Trophoblast cell (in vitro differentiated cells and primary cell): ENCODE results near the gene VWA1.
A peak's percentile ranks its signal among the peaks of the same experiment; 100 is the strongest.
"Not testable (repeated sequence)": the region's sequence is repeated elsewhere in the genome, so short reads cannot be mapped to it uniquely, and the experiment has no call there.

Source experiments
- DNase-seq, 2 donors: peaks; one replicate each; pipeline ENCODE4 v3.0.0-alpha.2; 2016
- H2AFZ ChIP-seq: 2 replicates; pipeline ENCODE4 v1.6.1; 2013; ENCODE audit warnings: low read length, moderate library complexity, mild to moderate bottlenecking; ENCODE audit not compliant: insufficient read depth, poor library complexity
- H2AK5ac ChIP-seq: 2 replicates; pipeline ENCODE4 v1.6.1; 2013; ENCODE audit warnings: mild to moderate bottlenecking, low read length
- H2BK120ac ChIP-seq: 2 replicates; pipeline ENCODE4 v1.6.1; 2013; ENCODE audit warnings: low read length, mild to moderate bottlenecking, moderate library complexity; ENCODE audit not compliant: insufficient read depth, poor library complexity
- H2BK12ac ChIP-seq: 2 replicates; pipeline ENCODE4 v1.6.1; 2013; ENCODE audit warnings: mild to moderate bottlenecking, low read length, moderate library complexity
- H2BK5ac ChIP-seq: 2 replicates; pipeline ENCODE4 v1.6.1; 2013; ENCODE audit warnings: low read length, low read depth, moderate library complexity, mild to moderate bottlenecking; ENCODE audit not compliant: poor library complexity
- H3K14ac ChIP-seq: 2 replicates; pipeline ENCODE4 v1.6.1; 2013; ENCODE audit warnings: mild to moderate bottlenecking, low read length
- H3K18ac ChIP-seq: 2 replicates; pipeline ENCODE4 v1.6.1; 2013; ENCODE audit warnings: mild to moderate bottlenecking, low read length
- H3K23ac ChIP-seq: 2 replicates; pipeline ENCODE4 v1.6.1; 2013; ENCODE audit warnings: low read length
- H3K27ac ChIP-seq: 2 replicates; pipeline ENCODE4 v1.5.1; 2013; ENCODE audit warnings: low read depth, mild to moderate bottlenecking, inconsistent platforms, low read length, moderate library complexity
- H3K27me3 ChIP-seq: 2 replicates; pipeline ENCODE4 v1.6.1; 2013; ENCODE audit warnings: inconsistent platforms, mild to moderate bottlenecking, low read length, moderate library complexity; ENCODE audit not compliant: insufficient read depth
- H3K36me3 ChIP-seq, 2 experiments: 1 replicate in 1 of 2; 2 replicates in 1 of 2; pipeline ENCODE4 v1.6.1; 2013; ENCODE audit warnings: low read length in 2 of 2, mild to moderate bottlenecking in 2 of 2, moderate library complexity in 1 of 2; ENCODE audit not compliant: insufficient read depth in 2 of 2, control insufficient read depth in 1 of 2
- H3K4ac ChIP-seq: 2 replicates; pipeline ENCODE4 v1.6.1; 2013; ENCODE audit warnings: low read depth, mild to moderate bottlenecking, low read length, moderate library complexity
- H3K4me1 ChIP-seq, 2 experiments: 1 replicate in 1 of 2; 2 replicates in 1 of 2; pipeline ENCODE4 v1.6.1; 2013; ENCODE audit warnings: low read length in 2 of 2, mild to moderate bottlenecking in 2 of 2, moderate library complexity in 1 of 2; ENCODE audit not compliant: insufficient read depth in 2 of 2, control insufficient read depth in 1 of 2
- H3K4me2 ChIP-seq: 2 replicates; pipeline ENCODE4 v1.6.1; 2013; ENCODE audit warnings: inconsistent platforms, mild to moderate bottlenecking, low read length, moderate library complexity
- H3K4me3 ChIP-seq: 2 replicates; pipeline ENCODE4 v1.5.1; 2013; ENCODE audit warnings: mild to moderate bottlenecking, low read depth, low read length, inconsistent platforms
- H3K79me1 ChIP-seq: one replicate; pipeline ENCODE4 v1.6.1; 2013; ENCODE audit warnings: low read length
- H3K79me2 ChIP-seq: 2 replicates; pipeline ENCODE4 v1.6.1; 2013; ENCODE audit warnings: low read length, mild to moderate bottlenecking; ENCODE audit not compliant: control insufficient read depth, insufficient read depth, poor library complexity
- H3K9ac ChIP-seq: 2 replicates; pipeline ENCODE4 v1.6.1; 2013; ENCODE audit warnings: mild to moderate bottlenecking, low read length
- H3K9me3 ChIP-seq: 2 replicates; pipeline ENCODE4 v1.6.1; 2013; ENCODE audit warnings: low read depth, mild to moderate bottlenecking, control low read depth, inconsistent platforms, low read length; ENCODE audit not compliant: insufficient read depth
- H4K12ac ChIP-seq: 2 replicates; pipeline ENCODE4 v1.6.1; 2013; ENCODE audit warnings: low read depth, mild to moderate bottlenecking, low read length, moderate library complexity
- H4K8ac ChIP-seq: 2 replicates; pipeline ENCODE4 v1.6.1; 2013; ENCODE audit warnings: low read depth, mild to moderate bottlenecking, low read length, moderate library complexity
- H4K91ac ChIP-seq: one replicate; pipeline ENCODE4 v1.6.1; 2013; ENCODE audit warnings: low read depth, mild to moderate bottlenecking, low read length, moderate library complexity
- WGBS: extraction: QIAGEN DNeasy Blood & Tissue Kit; methylation state at CpG from one replicate; pipeline ENCODE4 v1.1.7; 2013; ENCODE audit warnings: missing lambda C conversion rate; ENCODE audit not compliant: insufficient read length, insufficient coverage; ENCODE audit errors: extremely low coverage; 5-methylcytosine and 5-hydroxymethylcytosine counted together

The VWA1 gene

DNA sequence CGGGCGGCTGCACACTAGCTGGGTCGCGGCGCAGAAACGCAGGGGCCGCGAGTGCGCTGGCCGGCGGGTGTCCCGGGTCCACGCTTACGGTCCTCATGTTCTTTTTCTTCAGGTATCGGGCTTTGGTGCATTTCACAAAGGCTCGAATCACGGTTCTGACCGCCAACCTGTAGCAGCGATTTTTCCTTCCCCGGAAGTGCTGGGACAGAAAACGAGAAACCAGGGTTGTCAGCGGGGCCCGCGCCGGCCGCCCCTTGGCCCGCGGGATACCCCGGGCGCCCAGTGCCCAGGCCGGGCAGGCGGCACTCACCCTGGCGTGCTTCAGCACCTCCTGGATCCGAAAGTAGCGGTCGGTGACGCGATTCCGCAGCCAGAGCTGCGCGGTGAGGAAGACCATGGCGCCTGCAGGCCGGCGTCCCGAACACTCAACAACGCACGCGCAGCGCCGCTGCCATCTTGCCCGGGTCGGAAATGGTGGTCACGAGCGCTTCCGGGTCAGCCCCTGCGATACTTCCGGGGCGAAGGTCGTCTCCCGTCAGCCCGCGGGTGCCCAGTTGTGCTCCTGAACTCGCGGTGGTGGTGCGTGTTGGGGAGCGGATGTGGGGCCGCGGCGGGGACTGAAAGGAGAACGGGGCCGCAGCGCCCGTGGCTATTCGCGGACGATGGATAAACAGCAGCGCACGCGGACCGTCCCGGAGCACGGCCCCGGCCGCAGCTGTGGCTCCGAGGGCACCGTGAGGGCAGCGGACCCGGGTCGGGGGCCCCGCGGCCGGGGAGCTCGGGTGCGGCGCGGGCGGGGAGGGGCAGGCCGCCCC, 28.5 kb upstream of the VWA1 start, which contains the start of gene MRPL20:
TSS of gene MRPL20 (minus strand) at position 473 of the 815 bp plus-strand sequence. CDS start at position 397, 76 bp downstream.
- H3K9me3 ChIP-seq: peaks cover 2% of the 10 kb centered on the region
- peak within 1 kb of the TSS; percentile 10 for H2BK12ac ChIP-seq
- peak within 1 kb of the TSS; percentile 96 for H3K4ac ChIP-seq
- peak within 1 kb of the TSS; percentile 91 for H3K4me3 ChIP-seq
- H3K79me2 ChIP-seq: peaks cover 17% of the 10 kb centered on the region
- H3K14ac ChIP-seq: peak within 1 kb of the TSS; percentile 96
- H2AFZ ChIP-seq: peak within 1 kb of the TSS; percentile 87
- H2BK5ac ChIP-seq: peak within 1 kb of the TSS; percentile 91
- peak within 1 kb of the TSS; percentile 98 for H4K8ac ChIP-seq
- H3K4me1 ChIP-seq: peaks cover 11 to 14% of the 10 kb centered on the region in 2 experiments
- no CpG with 5 or more reads among the region's 98 CpGs for WGBS
- H3K23ac ChIP-seq: no peak within 1 kb of the TSS
- peaks cover 12% of the 10 kb centered on the region for H3K79me1 ChIP-seq
- DNase-seq: peak; percentile 93 to 95
- H3K9ac ChIP-seq: peak within 1 kb of the TSS; percentile 93
- peak within 1 kb of the TSS; percentile 88 for H3K4me2 ChIP-seq
- peak within 1 kb of the TSS; percentile 80 for H2BK120ac ChIP-seq
- H3K27me3 ChIP-seq: no peaks in the 10 kb centered on the region
- peaks cover 33 to 34% of the 10 kb centered on the region in 2 experiments for H3K36me3 ChIP-seq
- peak within 1 kb of the TSS; percentile 99 for H4K12ac ChIP-seq
- H3K27ac ChIP-seq: peak within 1 kb of the TSS; percentile 78
- peak within 1 kb of the TSS; percentile 98 for H2AK5ac ChIP-seq
- peak within 1 kb of the TSS; percentile 95 for H4K91ac ChIP-seq
- peak within 1 kb of the TSS; percentile 89 for H3K18ac ChIP-seq

DNA sequence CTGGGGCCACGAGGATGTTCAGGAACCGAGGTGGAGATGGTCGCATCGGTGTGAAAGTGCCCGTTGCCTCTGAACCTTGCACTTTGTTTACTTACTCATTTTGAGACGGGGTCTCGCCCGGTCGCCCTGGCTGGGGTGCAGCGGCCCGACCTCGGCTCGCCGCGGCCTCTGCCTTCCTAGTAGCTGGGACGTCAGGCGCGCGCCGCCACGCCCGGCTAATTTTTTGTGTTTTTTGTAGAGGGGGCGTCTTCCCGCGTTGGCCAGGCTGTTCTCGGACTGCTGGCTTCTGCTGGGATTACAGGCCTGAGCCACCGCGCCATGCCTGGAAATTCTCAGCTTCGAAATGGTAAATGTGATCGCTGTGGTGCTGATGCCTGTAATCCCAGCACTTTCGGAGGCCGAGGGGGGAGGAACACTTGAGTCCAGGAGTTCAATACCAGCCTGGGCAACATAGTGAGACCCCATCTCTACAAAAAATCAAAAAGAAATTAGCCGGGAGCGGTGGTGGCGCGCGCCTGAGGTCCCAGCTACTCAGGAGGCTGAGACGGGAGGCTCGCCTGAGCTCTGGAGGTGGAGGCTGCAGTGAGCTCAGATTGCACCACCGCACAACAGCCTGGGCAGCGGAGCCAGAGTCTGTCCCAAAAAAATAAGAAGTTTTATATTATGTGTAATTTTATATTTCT, 27.7 kb upstream of the VWA1 start:
- Histone ChIP-seq H3K18ac (peak overlapping the region; percentile 88), H2AK5ac (peak overlapping the region; percentile 87), H3K4me2 (peak overlapping the region; percentile 55), H2BK120ac (peak overlapping the region; percentile 79), H2BK12ac (no peak overlapping the region), H2AFZ (peak overlapping the region; percentile 68), H3K9me3 (peaks cover 2% of the 10 kb centered on the region), H3K27me3 (no peaks in the 10 kb centered on the region), H3K4me1 (peaks cover 11 to 14% of the 10 kb centered on the region in 2 experiments), H4K91ac (peak overlapping the region; percentile 95), H4K8ac (peak overlapping the region; percentile 97), H3K9ac (peak overlapping the region; percentile 93), H3K27ac (peak overlapping the region; percentile 78), H3K4me3 (peak overlapping the region; percentile 91), H4K12ac (peak overlapping the region; percentile 87), H3K79me1 (peaks cover 12% of the 10 kb centered on the region), H3K79me2 (peaks cover 17% of the 10 kb centered on the region), H3K36me3 (peaks cover 25 to 27% of the 10 kb centered on the region in 2 experiments), H2BK5ac (peak overlapping the region; percentile 91), H3K14ac (peak overlapping the region; percentile 96), H3K4ac (peak overlapping the region; percentile 96), H3K23ac (no peak overlapping the region)
- no CpG with 5 or more reads among the region's 41 CpGs for WGBS
- DNase-seq: peak; percentile 30 to 64

DNA sequence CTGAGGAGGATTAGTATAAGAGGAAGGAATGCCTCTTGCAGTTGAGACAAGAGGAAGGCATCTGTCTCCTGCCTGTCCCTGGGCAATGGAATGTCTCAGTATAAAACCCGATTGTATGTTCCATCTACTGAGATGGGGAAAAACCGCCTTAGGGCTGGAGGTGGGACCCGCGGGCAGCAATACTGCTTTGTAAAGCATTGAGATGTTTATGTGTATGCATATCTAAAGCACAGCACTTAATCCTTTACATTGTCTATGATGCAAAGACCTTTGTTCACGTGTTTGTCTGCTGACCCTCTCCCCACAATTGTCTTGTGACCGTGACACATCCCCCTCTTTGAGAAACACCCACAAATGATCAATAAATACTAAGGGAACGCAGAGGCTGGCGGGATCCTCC, 25.3 kb upstream of the VWA1 start:
- H2BK12ac ChIP-seq, H3K9me3 ChIP-seq, H3K4ac ChIP-seq, H3K27me3 ChIP-seq, H3K23ac ChIP-seq, H3K18ac ChIP-seq, H2AK5ac ChIP-seq, H3K4me3 ChIP-seq, H2BK5ac ChIP-seq, H3K9ac ChIP-seq, H3K14ac ChIP-seq, DNase-seq, H2AFZ ChIP-seq, H2BK120ac ChIP-seq, H4K91ac ChIP-seq, H4K12ac ChIP-seq, H4K8ac ChIP-seq, H3K4me2 ChIP-seq, H3K27ac ChIP-seq: not testable (repeated sequence)
- peaks cover 8 to 15% of the 10 kb centered on the region in 2 experiments for H3K36me3 ChIP-seq
- WGBS: no CpG with 5 or more reads among the region's 8 CpGs
- peaks cover 12% of the 10 kb centered on the region for H3K79me1 ChIP-seq
- H3K4me1 ChIP-seq: peaks cover 11 to 14% of the 10 kb centered on the region in 2 experiments
- H3K79me2 ChIP-seq: peaks cover 17% of the 10 kb centered on the region

DNA sequence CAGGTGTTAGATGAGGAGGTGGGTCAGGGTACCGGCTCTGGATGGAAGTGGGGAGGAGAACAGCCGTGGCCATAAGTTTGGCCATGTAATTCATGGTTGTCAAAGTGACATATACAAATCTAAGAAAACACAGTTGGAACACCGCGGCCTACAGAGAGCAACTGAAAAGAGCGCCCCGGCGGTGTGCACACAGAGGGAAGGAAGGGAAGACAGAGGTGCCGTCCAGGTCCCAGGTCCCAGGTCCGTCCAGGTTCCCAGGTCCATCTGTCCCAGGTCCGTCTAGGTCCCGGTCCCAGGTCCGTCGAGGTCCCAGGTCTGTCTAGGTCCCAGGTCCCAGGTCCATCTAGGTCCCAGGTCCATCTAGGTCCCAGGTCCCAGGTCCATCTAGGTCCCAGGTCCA, 23.9 kb upstream of the VWA1 start:
- no peaks in the 10 kb centered on the region for H3K27me3 ChIP-seq
- no peak for DNase-seq
- no peak overlapping the region for H2AK5ac ChIP-seq
- H4K12ac ChIP-seq: no peak overlapping the region
- no peak overlapping the region for H3K4me3 ChIP-seq
- no peak overlapping the region for H3K18ac ChIP-seq
- peaks cover 0 to 6% of the 10 kb centered on the region in 2 experiments for H3K36me3 ChIP-seq
- no peak overlapping the region for H4K91ac ChIP-seq
- no CpG with 5 or more reads among the region's 13 CpGs for WGBS
- no peak overlapping the region for H3K27ac ChIP-seq
- H2AFZ ChIP-seq: no peak overlapping the region
- H2BK5ac ChIP-seq: no peak overlapping the region
- H3K14ac ChIP-seq: no peak overlapping the region
- no peak overlapping the region for H3K4ac ChIP-seq
- peaks cover 9% of the 10 kb centered on the region for H3K79me1 ChIP-seq
- H3K4me2 ChIP-seq: no peak overlapping the region
- H4K8ac ChIP-seq: no peak overlapping the region
- peaks cover 2% of the 10 kb centered on the region for H3K9me3 ChIP-seq
- H2BK12ac ChIP-seq: no peak overlapping the region
- H3K9ac ChIP-seq: no peak overlapping the region
- no peak overlapping the region for H3K23ac ChIP-seq
- H3K79me2 ChIP-seq: peaks cover 13% of the 10 kb centered on the region
- peaks cover 7 to 8% of the 10 kb centered on the region in 2 experiments for H3K4me1 ChIP-seq
- no peak overlapping the region for H2BK120ac ChIP-seq
